ENCODE measurements around the gene PER2. TPM values are rescaled to one million over a fixed set of nuclear protein-coding genes. Genes with fewer than 3 reads are reported as not detected.
"Not testable (repeated sequence)": the region's sequence is repeated elsewhere in the genome, so short reads cannot be mapped to it uniquely, and the experiment has no call there.

The PER2 gene, protein sequence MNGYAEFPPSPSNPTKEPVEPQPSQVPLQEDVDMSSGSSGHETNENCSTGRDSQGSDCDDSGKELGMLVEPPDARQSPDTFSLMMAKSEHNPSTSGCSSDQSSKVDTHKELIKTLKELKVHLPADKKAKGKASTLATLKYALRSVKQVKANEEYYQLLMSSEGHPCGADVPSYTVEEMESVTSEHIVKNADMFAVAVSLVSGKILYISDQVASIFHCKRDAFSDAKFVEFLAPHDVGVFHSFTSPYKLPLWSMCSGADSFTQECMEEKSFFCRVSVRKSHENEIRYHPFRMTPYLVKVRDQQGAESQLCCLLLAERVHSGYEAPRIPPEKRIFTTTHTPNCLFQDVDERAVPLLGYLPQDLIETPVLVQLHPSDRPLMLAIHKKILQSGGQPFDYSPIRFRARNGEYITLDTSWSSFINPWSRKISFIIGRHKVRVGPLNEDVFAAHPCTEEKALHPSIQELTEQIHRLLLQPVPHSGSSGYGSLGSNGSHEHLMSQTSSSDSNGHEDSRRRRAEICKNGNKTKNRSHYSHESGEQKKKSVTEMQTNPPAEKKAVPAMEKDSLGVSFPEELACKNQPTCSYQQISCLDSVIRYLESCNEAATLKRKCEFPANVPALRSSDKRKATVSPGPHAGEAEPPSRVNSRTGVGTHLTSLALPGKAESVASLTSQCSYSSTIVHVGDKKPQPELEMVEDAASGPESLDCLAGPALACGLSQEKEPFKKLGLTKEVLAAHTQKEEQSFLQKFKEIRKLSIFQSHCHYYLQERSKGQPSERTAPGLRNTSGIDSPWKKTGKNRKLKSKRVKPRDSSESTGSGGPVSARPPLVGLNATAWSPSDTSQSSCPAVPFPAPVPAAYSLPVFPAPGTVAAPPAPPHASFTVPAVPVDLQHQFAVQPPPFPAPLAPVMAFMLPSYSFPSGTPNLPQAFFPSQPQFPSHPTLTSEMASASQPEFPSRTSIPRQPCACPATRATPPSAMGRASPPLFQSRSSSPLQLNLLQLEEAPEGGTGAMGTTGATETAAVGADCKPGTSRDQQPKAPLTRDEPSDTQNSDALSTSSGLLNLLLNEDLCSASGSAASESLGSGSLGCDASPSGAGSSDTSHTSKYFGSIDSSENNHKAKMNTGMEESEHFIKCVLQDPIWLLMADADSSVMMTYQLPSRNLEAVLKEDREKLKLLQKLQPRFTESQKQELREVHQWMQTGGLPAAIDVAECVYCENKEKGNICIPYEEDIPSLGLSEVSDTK (N-terminal part only)
- total RNA-seq: 1.5 and 3.7 TPM in 2 replicates

DNA sequence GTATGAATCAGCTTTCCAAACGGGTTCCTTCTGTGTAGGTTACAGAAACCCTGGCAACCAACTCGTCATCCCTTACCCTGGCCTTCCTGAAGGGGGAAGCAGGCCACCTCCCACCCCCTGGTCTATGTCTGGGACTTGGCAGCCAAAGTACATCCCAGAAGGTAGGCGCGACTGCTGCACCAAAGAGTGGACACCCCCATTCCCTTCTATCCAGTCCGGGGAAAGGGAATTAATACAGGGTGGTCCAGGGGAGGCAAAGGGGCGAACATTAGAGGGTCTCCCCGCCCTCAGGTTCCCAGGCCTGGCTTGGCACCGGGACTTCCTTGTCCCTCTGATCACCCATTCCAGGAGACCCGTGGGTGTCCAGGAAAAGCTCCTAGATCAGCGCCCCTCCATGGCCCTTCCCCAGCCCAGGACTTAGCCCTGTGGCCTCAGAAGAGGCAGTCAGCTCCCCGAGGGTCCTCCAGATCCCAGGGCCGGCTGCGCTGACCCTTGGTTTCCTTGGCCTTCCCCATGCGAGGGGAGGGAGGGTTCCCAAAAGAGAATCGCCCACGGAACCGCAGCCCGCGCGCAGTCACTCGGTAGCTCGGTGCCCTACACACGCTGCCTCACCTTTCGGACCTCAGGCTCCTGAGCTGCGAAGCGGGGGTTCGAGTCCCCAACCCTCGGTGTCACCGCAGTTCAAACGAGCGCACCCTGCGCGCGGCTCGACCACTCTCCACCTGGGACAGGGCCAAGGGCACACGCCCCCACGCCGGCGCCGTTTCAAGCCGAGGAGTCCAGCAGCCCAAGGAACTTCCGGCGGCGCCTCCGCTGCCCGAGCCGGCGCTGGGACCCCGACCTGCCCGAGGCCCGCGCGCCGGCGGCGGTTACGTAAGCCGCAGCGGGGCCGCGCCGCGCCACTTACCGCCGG is at the start of gene PER2:
Gene PER2, minus strand, starts transcription at position 874 of the 913 bp plus-strand sequence. CDS start 10,674 bp downstream, outside the sequence.
- peak; percentile 41 for DNase-seq (ENCODE audit: extremely low read depth, low read depth, low spot score)

DNA sequence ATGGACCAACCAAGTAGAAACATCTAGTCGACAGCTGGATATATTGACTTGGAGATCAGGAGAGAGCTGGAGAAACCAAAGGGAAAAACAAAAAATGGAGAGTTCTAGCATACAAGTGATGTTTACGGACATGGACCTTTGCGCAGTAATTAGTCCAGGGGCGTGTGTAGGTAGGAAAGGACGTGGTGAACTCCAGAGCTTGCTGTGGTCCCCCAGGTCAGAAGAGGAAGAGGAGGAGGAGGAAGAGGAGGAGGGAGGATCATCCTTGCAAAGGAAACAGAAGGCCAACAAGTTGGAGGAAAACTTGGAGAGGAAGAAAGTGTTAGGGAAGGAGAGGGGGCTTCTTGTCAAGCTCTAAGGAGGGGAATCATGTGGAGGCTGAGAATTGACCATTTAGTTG is 49.4 kb upstream of the PER2 start:
- DNase-seq (ENCODE audit: extremely low read depth, low read depth, low spot score): no peak

DNA sequence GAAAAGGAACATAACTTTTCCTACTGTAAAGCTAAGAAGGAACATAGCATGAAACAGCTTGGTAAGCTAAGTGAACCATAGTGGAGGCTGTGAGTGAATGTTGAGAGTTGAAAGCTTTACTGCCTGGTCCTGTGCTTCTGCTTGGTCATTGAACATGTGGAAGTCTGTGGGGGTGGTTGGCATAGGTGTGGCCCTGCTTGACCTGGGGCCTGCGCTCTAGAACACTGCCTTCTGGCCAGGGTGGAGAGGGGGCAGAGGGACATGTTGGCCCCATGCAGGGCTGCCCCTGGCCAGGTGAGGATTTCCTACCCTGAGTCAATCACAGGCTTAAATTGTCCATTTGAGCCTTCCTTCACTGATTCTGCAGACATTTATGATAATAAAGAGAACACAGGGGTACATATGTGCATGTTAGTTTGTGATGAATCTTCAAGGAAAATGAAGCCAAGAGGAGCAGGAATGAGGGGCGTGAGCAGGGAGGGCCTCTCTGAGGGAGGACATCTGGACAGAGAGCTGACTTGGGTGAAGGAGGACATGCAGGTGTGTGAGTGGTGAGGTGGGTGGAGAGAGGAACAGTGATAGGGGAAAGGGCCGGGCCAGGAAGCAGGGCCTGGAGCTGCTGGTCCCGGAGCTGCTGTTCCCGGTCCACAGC is 48.5 kb upstream of the PER2 start:
- no peak for DNase-seq (ENCODE audit: extremely low read depth, low read depth, low spot score)

DNA sequence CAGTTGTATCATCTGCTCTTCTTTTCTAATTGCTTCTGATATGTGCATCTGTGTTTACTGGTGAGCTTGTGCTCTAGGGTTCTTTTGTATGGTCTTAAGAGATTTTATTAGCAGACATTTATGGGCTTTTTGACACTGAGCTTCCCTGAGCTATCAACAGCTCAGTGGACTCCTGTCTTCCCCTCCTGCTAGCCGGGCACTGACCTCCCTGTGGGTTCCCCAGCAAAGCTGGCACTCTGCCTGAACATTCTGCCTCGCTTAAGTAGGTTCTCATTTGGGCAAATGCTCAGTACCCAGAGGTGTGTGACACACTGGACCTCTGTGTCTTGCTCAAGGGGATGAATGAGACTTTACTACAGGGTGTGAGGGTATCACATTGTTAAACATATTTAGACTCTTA is 47.7 kb upstream of the PER2 start:
- no peak for DNase-seq (ENCODE audit: extremely low read depth, low read depth, low spot score)

DNA sequence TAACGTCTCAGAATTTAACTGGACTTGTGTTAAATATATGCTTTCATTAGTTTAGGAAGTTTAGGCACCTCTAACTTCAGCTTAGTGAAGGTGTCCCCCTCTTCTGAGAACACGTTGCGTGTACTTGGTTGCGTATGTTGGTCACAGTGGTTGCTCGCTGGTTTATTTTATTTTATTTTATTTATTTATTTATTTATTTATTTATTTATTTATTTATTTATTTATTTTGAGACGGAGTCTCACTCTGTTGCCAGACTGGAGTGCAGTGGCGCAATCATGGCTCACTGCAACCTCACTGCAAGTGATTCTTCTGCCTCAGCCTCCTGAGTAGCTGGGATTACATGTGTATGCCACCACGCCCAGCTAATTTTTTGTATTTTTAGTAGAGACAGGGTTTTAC is 47.2 kb upstream of the PER2 start:
- DNase-seq (ENCODE audit: extremely low read depth, low read depth, low spot score): not testable (repeated sequence)

DNA sequence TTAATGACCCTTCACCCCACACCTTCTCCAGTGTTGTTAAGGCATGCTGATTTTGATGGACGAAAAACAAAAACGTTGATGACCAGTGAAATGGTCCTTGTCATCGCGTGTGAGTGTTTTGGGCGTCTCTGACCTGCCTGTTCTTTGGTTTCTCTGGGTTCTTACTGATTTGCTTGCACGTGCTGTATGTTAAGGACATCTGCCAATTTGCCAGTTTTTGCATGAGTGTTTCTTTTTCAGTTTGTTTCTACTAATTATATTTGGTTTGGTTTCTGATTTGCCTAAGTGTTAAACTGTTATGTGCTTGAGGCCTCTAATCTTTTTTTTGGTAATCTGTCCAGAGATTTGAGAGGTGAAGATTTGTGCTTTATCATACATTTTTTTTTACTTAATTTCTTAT is 46.5 kb upstream of the PER2 start:
- DNase-seq (ENCODE audit: extremely low read depth, low read depth, low spot score): no peak

DNA sequence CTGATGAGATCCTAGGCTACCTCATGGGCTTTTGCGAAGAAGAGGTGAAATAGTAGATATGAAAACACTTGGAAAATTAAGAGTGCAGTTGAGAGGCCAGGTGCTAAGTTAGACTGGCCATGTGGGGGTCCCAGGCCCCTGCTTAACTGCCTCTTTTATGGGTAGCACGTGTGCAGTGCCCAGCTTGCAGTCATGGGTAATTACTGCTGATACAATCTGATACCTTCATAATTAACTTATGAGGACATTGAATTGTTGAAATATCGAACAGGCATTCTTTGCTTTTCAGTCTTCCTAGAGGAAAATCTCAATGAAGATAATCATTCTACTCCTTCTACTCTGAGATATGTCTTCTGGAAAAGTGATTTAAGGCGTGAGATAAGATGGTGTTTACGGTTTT is 43.5 kb upstream of the PER2 start:
- DNase-seq (ENCODE audit: extremely low read depth, low read depth, low spot score): no peak

DNA sequence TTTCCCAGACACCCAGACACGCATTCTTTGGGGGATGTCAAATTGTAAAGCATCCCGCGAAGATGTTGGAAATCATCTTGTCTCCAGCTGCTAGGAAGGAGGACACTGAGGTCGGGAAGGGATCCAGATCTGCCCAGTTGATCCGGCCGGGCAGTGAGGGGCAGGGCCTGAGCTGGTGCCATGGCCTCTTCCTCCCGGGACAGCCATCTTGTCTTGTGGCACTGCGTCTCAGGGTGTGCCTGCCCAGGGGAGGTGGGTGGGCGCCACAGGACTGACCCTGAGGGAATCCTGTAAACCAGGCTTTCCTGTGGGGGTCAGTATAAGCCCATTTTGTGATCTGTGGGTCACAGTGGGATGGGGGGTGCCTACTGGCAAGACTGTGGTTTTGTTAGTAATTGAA is 42.0 kb upstream of the PER2 start:
- DNase-seq (ENCODE audit: extremely low read depth, low read depth, low spot score): no peak

DNA sequence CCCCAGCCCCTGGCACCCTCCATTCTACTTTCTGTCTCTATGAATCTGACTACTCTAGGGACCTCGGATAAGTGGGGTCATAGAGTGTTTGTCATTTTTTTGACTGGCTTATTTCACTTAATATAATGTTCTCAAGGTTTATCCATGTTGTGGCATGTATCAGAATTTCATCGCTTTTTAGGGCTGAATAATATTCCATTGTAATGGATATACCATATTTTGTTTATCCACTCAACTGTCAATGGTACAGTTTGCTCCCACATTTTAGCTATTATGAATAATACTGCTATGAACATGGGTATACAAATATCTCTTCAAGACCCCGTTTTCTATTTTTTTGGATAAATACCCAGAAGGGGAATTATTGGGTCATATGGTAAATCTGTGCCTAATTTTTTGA is 39.3 kb upstream of the PER2 start:
- DNase-seq (ENCODE audit: extremely low read depth, low read depth, low spot score): no peak

DNA sequence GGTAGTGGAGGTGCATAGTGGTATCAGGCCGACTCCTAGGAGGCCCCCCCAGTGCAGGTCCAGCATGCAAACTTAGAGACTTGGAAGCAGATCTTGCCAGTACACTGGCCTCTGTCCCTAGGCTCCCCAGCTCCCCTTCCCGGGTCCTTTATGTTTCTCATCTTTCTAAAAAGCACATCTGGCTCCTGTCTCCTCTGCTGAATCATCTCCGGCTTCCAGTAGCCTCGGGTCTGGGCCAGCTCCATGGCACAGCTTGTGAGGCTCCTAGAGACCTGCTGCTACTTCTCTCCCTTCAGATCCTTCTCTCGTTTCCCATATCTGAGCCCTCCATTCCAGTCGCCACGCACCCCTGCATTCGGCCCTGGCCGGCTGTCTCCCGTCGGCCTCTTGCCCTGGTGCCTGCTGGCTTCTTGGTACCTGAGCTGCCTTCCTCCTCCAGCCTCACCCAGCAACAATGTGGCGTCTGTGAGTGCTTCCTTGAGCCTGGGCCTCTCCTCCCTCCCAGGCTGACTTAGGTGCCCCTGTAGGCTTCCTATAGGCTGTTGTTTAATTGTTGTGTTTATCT is 38.5 kb upstream of the PER2 start:
- DNase-seq (ENCODE audit: extremely low read depth, low read depth, low spot score): no peak

DNA sequence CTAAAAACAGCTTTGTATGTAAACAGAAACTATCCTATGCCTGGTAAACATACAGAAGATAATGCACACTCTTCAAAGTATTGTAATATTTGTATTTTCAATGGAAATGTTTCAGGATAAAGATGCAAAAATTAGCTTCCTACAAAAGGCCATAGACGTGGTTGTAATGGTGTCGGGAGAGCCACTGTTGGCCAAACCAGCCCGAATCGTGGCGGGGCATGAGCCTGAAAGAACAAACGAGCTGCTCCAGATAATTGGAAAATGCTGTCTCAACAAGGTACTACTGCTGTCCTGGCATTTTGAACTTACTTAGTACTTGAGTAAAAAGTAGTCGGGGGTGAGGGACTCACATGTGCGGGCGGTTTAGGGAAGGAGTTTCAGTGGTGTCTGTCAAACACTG is 37.3 kb upstream of the PER2 start:
- DNase-seq (ENCODE audit: extremely low read depth, low read depth, low spot score): no peak

DNA sequence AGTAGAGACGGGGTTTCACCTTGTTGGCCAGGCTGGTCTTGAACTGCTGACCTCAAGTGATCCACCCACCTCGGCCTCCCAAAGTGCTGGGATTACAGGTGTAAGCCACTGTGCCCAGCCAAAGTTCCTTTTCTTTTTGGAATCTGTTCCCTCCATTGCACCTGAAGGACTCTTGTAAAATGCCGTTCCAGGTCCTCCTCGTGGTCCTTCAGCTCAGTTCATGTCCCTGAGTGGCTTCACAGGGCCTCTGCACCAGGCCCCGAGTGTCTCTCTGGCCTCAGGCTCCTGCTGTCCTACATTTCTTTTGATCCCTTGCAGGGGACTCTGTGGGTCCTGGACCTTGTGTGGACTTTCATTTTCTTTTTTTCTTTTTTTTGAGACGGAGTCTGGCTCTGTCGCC is 35.8 kb upstream of the PER2 start:
- DNase-seq (ENCODE audit: extremely low read depth, low read depth, low spot score): not testable (repeated sequence)

DNA sequence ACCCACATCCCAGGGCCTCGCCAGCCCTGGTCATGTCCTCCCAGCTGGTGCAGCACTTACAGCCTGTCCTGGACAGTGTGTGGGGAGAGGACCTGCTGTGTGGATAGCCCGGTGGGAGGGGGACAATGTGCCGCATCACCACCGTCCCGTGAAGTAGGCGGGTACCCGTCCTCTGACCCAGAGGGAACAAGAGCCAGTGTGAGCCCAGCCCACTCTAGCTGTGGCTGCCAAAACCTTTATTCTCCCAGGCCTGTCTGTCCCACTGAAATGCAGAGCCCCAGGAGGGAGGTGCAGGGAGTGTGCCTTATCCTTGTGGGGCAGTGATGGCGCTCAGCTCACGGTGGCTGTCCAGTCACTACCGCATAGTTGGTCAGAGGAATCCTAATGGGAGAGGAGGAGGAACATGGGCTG is 33.6 kb upstream of the PER2 start:
- DNase-seq (ENCODE audit: extremely low read depth, low read depth, low spot score): no peak

DNA sequence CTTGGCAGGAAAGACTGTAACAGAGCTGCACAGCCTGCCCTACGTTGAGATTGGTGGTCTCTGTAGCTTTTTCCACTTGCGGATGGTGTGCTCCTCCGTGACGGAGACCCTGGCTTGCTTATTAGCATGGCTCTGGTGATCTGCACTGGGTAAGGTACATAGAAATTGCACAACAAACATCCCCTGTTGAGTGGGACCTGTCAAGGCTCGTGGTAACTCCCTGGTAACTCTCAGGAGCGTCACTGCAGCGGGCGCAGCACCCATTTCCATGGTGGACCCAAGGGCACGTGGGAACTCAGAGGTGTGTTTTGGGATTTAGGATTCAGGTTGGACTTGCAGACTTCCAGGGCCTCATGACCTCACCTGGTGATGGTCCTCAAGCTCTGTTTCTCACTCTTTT is 33.1 kb upstream of the PER2 start:
- DNase-seq (ENCODE audit: extremely low read depth, low read depth, low spot score): no peak

DNA sequence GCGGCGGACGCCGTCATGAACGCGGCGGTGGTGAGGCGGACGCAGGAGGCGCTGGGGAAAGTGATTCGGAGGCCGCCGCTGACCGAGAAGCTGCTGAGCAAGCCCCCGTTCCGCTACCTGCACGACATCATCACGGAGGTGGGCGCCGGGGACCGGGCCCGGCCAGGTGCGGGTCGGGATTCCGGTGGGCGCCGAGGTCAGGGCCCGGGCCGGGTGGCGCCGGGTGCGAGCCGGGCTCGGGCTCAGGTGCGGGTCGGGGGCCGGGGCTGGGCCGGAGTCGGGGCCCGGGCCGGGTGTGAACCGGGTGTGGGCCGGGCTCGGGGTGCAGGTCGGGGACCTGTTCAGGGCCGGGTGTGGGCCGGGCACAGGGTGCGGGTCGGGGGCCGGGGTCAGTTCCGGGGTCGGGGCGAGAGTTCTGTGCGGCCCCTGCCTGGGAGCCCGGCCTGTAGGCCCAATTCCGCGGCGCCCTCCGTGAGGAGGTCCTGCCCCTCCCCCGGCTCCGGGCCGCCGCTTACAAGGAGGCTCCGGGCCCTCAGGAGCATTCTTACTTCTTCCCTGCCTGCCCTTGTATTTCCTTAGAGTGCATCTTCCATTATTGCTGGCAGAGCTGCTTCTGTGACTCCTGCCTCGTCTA is 32.4 kb upstream of the PER2 start:
- no peak for DNase-seq (ENCODE audit: extremely low read depth, low read depth, low spot score)

DNA sequence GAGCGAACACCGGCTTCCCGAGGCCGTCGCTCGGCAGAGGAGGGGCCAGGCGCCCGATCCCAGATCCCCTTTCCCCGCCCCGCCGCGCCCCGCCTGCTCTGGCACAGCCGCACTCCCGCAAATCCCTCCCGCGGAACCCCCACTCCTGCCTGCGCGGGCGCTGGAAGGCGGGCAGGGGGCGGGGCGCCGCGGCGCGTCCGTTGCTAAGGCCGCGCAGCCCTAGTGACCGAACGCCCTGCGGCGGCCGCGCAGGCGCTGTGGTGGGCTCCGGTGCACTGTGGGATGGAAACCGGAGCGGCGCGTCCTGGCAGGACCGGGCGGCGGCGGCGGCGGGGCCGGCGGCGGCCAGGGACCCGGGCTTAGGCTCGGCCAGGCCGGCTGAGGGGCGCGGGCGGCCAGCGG is 31.8 kb upstream of the PER2 start, which contains the start of gene TRAF3IP1:
Gene TRAF3IP1, plus strand, starts transcription at position 273 of the 402 bp plus-strand sequence. CDS start 145 bp downstream, outside the sequence.
- peak; percentile 4 for DNase-seq (ENCODE audit: extremely low read depth, low read depth, low spot score)

DNA sequence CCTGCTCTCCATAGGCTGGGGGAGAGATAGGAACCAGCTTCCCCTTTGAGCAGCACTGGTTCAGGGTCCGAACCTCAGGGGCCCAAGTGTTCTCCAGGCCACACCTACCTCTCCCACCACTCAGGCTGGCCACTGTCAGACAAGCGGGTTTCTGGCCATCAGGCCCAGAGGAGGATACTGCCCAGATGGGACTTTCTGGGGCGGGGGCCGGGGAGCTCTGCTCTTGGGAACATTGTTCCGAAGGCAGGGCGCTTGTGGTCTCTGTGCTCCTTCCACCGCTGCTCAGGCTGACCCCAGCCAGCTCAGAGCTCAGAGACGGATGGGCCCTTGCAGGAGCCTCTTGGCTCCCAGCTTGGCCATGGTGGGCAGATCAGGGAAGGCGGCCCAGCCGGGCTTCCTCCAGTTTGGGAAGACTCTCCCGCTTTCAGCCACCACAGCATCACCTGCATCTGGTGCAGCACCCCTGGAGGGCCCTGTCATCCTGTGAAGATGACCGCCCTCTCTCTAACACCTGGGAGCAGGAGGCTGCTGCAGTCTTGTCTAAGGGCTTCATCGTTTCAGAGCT is 26.7 kb upstream of the PER2 start:
- no peak for DNase-seq (ENCODE audit: extremely low read depth, low read depth, low spot score)

DNA sequence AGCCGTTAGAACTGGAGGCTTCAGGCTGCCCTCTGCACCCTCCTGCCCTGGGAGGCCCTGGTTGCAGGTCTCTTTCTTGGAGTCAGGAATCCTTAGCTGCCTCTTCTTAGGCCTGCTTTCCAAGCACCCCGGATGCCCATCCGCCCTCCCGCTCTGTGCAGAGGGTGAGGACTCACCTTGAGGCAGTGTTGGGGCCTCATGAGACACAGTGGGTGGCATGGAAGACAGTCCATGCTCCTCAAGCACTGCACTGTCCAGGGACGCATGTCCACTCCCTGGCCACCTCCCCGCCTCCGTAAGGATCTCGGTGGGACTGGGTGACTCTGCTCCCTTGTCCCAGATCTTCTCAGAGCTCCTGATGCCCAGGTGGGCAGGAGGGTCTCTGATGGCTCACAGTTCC is 26.2 kb upstream of the PER2 start:
- DNase-seq (ENCODE audit: extremely low read depth, low read depth, low spot score): no peak

All from glomerular endothelial cell (primary cell).